ENCODE data around the gene DUS2.

Gene DUS2

DNA sequence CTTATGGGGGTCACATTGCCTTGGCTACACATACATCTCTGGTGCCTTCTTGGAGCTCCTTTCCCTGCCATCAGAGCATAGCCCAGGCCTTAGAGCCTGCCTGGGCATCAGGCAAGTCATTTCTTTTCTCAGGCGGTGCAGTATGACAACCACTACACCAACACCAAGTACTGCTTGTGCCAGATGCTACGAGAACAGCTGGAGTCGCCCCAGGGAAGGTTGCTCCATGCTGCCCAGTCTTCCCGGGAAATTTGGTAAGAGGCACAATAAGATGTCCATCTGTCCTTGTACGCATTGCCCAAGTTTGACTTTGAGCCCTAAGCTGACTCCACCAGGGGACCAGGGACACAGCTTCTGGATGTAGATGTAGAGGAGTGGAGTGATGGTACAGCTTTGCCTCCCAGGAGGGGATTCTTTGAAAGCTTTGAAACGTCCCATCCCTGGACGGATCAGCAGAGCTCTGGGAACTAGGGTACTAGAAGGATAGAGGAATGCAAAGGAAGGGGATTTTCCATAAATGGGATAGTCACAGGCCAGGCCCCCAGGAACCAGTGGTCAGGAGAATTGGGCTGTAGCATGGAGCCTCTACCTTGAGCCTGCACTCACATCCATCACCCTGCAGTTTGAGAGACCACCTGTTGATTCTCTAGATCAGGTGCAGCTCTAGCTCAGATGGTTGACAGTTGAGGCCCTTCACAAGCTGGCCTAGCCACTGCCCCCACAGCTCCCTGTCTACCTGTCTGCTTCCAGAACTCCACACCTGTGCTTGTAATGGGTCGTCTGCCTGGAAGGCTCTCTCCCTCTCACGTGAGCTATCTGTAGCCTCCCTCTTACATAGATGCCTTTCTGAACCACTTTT is 51.0 kb downstream of the DUS2 start:
- in situ Hi-C loops (cut with HindIII; ENCODE audit: low sequenced_read_pairs) = loop anchor here (10.0 kb wide), 1 partner anchor 69 kb away; no protein-coding TSS in a partner anchor

DNA sequence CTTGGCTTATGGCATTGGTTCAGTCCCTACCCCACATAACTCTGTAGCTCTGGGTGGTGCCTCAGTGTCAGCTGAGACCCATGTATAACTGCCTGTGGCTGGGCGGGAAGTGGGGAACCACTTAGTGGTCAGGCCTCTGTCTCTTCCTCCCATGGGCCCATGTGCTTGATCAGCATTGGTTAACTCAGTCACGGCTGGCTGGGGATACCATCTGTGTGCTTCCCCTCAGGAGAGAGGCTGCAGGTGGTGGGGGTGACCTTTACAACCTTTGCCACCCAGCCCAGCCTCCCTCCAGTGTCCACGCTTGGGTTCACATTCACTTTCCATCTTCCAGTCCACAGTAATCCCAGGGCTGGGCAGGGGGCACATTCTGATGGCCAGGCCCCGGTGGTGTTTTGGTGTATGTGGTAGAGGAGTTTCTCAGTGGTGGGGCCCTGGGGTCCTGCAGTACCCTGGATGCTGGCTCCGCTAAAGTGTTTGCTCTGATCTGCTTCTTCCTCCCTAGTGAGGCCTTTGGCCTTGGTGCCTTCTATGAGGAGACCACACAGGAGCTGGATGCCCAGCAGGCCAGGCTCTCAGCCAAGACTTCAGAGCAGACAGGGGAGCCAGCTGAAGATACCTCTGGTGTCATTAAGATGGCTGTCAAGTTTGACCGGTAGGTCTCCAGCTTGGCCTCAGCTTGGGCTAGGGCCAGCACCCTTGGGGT is 51.9 kb downstream of the DUS2 start:
- in situ Hi-C loops (cut with HindIII; ENCODE audit: low sequenced_read_pairs) = loop anchor here (10.0 kb wide), 1 partner anchor 70 kb away; no protein-coding TSS in a partner anchor

DNA sequence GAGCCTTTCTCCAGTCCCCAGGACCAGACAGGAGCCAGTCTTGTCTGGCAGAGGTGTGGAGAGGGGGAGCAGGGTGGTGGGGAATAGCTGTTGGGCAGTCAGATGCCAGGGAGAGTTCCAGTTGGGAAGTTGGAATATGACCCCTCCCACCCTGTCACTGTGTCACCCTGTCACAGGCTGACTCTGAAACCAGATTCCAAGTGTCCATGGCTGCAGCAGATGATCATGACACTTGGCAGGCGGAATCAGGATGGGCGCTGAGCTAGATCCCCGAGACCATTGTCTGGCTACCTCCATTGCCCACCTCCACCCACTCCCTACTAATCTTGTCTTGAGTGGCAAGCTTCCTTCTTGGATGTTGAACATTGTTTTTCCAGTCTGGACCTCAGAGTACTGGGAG is 52.9 kb downstream of the DUS2 start:
- in situ Hi-C loops (cut with HindIII; ENCODE audit: low sequenced_read_pairs) = loop anchor here (10.0 kb wide), 1 partner anchor 71 kb away; no protein-coding TSS in a partner anchor

DNA sequence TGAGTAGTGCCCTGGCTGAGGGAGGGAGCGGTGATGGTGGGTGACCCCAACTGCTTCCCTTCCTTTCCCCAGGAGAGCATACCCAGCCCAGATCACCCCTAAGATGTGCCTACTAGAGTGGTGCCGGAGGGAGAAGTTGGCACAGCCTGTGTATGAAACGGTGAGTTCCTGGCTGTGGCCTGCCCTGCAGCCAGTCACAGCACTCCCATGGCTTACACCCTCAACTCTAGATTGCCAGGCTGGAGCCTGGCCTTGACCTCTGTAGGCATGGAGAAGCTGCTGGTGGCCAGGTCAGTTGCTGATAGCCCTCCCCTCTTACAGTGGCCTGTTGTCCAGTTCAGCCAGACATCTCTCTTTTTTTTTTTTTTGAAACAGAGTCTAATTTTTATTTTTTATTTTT is 53.5 kb downstream of the DUS2 start:
- in situ Hi-C loops (cut with HindIII; ENCODE audit: low sequenced_read_pairs) = loop anchor here (10.0 kb wide), 1 partner anchor 72 kb away; no protein-coding TSS in a partner anchor

DNA sequence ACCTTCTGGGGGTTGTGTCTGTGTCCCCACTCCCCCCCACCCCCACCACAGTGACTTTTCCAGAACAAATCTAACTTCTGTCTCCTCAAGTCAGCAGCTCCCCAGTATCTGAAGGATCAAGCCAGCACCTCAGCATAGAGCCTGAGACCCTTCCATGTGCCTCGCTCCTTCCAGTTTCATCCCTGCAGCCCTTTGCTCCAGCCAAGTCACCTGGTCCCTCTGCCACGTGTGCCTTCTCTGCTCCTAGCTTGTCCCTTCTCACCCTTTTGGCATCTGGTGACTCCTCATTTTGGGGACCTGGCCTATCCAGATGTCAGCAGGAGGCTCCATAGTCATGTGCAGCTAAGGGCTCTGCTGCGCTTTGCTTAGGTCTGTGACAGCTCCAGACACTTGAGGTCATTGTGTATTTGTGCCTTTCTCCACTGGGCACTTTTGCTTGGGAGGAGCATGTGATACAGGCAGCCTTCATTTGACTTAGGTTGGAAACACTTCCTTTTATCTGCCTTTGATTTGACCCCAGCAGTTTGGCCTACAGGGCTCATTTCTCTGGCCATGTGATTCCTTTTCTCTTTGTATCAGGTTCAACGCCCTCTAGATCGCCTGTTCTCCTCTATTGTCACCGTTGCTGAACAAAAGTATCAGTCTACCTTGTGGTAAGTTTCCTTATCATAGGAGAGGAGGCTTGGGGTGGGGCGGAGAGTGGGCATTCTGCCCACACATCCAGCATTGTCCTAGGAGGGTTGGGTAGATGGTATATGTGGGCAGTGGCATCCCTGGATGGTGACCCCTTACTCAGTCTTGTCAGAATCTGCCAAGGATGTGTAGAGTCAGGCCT is 55.0 kb downstream of the DUS2 start:
- in situ Hi-C loops (cut with HindIII; ENCODE audit: low sequenced_read_pairs) = loop anchor here (10.0 kb wide), 1 partner anchor 73 kb away; no protein-coding TSS in a partner anchor

DNA sequence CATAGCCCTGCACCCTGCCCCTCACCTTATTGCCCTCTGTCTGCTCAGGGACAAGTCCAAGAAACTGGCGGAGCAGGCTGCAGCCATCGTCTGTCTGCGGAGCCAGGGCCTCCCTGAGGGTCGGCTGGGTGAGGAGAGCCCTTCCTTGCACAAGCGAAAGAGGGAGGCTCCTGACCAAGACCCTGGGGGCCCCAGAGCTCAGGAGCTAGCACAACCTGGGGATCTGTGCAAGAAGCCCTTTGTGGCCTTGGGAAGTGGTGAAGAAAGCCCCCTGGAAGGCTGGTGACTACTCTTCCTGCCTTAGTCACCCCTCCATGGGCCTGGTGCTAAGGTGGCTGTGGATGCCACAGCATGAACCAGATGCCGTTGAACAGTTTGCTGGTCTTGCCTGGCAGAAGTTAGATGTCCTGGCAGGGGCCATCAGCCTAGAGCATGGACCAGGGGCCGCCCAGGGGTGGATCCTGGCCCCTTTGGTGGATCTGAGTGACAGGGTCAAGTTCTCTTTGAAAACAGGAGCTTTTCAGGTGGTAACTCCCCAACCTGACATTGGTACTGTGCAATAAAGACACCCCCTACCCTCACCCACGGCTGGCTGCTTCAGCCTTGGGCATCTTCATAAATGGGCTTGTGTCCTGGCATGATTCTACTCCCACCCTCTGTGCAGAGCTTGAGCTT is 55.8 kb downstream of the DUS2 start:
- in situ Hi-C loops (cut with HindIII; ENCODE audit: low sequenced_read_pairs) = loop anchor here (10.0 kb wide), 1 partner anchor 74 kb away; no protein-coding TSS in a partner anchor

DNA sequence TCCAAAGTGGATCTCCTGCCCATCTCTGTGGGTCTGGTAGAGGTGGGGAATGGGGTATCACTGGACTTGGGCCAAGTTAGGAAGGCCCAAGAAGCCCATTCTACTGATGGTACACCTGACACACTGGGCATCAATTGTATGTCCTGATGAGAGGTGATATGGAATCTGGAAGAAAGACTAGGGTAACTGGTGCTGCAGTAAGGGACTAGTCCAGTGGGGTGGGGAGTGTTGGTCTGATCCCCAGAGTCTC is 56.2 kb downstream of the DUS2 start:
- in situ Hi-C loops (cut with HindIII; ENCODE audit: low sequenced_read_pairs) = loop anchor here (10.0 kb wide), 1 partner anchor 74 kb away; no protein-coding TSS in a partner anchor

DNA sequence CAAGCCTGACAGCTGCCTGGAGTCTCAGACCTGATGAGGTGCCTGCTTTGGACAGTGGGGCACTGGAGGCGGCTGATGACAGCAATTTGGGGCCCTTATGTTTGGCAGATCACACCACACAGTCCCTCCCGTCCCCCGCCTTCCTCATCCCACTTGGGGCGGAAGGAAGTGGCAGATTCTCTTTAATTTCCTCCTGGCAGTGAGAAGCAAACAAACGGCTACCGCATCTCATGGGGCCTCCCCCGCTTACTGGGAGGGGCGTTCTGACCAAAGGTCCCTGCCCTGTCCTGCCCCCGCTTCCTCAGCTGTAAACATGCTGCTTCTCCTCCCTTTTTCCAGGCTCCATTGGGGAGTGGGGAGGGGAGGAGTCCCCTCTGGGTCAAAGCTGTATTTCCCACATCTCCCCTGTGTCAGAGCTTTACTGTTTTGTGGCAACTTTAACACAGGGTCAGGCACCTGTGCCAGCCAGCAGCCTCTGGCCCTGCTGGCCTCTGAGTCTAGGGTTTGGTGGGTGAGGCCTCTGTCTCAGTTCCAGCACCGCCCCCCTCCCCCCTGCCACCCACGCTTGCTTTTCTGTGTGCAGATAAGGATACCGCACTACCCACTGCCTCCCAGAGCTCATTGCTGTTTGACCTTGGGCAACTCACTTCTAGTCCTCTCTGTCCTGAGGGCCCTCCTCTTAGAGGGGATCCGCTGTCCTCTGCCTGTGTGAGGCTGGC is 56.7 kb downstream of the DUS2 start:
- in situ Hi-C loops (cut with HindIII; ENCODE audit: low sequenced_read_pairs) = loop anchor here (10.0 kb wide), 1 partner anchor 75 kb away; no protein-coding TSS in a partner anchor

DNA sequence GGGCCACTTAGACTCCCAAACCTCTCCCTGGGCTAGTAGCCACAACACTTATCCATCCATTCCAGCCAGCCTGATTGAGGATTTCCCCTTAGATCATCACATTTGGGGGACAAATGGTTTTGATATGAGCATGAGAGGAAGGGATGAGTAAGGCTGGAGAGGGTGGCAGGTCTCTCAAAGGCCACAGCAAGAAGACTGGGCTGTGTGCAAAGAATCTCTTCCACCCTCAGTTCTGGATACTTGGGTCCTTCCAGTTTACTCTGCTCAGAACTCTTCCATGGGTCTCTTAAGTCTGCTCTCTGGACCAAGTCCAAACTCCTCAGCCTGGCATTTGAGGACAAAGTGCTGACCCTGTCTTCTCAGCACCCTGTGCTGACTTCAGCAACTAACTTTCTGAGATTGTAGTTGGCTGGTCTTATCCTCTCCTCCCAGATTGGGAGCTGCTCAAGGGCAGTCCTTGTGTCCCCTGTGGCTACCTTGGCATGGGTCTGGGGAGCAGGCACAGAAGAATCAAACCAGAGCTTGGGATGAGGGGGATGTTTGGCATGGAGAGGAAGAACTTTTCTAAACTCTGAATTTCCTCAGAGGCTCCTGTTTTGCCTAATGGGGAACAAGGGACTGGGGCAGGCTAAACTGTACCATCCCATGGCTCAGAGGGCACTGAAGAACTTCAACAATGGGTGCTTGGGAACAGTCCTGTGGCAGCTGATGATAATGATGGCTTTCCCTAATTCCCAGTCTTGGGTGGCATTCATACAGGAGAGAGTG is 59.0 kb downstream of the DUS2 start:
- in situ Hi-C loops (cut with HindIII; ENCODE audit: low sequenced_read_pairs) = no loop called here

DNA sequence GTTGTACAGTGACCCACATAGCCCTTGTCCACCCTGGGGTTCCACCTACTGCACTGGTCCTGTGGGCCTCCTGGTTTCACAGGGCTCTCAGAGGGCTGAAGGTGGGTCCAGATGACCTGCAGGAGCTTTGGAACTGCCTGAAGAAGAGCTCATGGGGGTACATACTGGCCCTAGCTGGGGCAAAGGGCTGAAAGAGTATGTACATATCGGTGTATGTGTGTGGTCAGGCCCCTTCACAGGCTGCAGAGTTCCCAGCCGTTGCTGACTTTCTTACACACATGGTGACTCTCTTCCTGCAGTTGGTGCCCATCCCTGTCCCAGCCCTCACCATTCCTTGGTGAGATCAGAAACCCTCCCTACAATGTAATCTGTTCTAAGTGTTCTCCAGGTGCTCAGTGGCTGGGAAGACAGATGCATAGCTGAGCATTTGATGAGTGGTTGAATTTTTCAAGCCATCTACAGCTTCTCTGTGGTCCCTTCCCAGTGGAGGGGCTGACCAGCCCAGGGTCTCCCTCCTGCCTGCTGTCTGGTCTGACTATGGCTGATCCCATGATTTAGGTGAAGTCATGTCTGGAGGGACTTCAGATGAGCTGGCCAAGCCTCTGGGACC is 59.6 kb downstream of the DUS2 start:
- in situ Hi-C loops (cut with HindIII; ENCODE audit: low sequenced_read_pairs) = no loop called here

DNA sequence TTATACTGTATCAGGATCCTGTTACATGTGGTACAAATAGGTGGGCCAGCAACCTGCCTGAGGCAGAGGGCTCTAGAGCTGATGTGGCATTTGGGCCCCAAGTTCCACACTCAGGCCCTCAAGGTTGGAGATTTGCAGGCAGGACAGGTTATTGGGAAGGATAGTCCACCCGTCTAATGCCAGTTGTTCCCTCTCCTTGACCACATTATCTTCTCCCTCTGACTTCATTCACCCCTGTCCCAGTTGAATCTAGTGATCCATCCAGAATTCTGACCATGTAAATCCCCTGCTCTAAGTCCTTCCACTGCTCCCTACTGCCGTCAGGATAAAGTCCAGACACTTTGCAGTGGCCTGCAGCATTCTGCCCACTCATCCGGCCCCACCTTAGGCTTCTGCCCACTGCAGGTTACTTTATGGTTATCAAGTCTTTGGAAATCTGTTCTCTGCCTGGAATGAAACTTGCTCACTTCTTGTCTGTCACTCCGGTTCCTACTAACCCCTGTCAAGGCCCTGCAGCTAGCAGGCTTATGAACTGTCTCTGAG is 60.2 kb downstream of the DUS2 start:
- in situ Hi-C loops (cut with HindIII; ENCODE audit: low sequenced_read_pairs) = no loop called here

DNA sequence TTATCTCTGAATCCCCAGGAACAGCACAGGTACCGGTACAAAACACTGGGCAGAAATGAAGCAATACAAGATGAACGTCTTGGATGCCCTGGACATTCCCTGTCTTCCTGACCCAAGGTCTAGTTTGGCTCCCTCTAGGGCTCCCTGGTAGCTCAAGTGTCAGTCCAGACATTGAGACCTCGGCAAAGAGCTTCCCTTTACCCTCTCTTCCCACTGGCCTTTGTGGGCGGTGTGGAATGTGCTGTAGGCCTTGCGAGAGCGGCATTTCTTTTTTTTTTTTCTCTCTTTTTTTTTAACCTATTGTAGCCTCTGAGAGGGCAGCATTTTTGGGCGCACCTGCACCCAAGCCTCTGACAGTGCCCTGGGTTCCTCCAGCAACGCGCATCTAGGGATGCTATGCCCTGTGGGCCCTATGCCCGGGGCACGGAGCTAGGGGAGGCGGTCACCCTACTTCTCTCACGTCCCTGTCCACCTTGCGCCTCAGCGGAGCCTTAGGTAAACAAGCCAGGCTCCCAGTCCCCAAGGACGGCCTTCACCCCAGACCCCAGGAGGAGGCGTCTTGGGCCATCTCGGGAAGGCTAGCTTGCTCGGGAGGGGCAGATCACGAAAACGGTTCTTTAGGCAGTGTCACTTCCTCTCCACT is 60.9 kb downstream of the DUS2 start:
- in situ Hi-C loops (cut with HindIII; ENCODE audit: low sequenced_read_pairs) = no loop called here

DNA sequence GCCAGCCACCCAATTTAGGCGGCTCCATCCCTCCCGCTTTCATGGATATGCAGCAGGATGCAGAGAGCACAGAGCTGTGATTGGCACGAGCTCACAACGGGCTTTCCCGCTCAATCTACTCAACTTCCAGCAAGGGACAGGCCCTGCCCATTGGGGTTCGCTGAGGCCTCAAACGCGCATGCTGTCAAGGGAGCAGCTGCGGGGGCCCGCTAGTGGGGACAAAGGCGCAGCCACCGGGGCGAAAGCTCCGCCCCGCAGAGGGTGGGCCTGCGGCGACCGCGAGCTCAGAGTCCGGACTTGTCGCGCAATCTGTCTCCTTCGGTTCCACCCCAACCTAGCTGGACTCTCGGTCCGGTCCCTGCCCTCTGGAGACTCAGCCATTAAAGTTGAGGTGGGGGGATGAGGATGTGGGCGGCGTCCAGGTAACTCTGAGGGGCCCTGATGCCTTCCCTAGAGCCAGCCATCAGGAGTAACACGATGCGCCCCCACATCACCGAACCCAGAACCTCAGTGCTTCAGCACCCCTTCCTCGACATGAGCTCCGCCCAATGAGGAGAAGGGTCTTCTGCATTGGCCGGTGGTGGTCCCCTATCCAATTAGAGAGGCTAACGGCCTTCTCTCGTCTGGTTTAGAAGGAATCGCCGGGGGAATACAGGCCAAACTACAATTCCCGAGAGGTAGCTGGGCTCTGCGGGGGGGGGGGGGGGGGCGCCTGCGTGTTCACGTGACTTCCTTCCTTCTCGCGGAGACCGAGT is 61.6 kb downstream of the DUS2 start:
- in situ Hi-C loops (cut with HindIII; ENCODE audit: low sequenced_read_pairs) = no loop called here

DNA sequence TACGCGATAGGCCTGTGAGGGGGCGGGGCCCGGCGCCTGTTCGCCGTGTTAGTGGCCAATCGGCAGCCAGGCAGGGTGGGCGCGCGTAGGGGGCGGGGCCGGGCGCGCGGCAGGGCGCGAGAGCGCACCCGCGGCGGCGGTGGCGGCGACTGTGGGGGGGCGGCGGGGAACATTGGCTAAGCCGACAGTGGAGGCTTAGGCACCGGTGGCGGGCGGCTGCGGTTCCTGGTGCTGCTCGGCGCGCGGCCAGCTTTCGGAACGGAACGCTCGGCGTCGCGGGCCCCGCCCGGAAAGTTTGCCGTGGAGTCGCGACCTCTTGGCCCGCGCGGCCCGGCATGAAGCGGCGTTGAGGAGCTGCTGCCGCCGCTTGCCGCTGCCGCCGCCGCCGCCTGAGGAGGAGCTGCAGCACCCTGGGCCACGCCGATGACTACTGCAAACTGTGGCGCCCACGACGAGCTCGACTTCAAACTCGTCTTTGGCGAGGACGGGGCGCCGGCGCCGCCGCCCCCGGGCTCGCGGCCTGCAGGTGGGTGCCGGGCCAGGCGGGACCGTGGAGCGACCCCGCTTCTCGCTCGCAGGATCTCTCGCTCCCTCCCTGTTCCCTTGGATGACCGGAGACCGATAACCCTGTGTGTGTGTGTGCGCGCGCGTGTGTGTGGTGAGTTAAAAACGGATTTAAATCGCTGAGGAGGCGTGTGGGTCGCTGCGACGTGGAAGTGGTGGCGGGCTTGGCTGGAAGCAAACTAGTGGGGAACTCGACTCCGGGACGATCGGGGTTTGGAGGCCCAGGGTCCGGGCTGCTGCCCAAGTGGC is 62.4 kb downstream of the DUS2 start, which contains the start of gene NFATC3:
NFATC3 (plus strand) TSS at position 112 of the 813 bp plus-strand sequence; CDS start at position 424, 312 bp downstream.
- in situ Hi-C loops (cut with HindIII; ENCODE audit: low sequenced_read_pairs) = no loop called here

DNA sequence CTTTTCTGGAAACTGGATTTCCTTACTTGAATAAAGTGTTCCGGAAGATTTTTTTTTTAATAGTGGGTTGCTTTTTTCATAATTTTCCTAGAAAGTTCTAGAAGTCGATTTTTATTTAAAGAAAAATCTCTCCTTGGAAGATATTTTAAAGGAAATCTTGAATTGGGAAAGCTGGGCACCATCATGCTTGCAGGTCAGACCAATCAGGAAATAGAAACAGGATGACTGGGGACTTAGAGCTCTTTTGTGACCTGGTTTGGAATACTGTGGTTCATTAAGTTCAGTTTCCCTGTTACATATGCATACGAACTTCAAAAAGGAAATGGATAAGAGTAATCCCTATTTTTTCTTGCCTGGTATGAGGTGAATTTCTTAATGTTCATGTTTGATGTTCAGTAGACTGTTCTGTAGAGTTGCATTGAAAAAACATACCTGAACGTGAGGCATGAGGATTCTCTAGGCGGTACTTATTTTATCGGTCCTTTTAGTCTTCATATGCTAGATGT is 63.3 kb downstream of the DUS2 start:
- in situ Hi-C loops (cut with HindIII; ENCODE audit: low sequenced_read_pairs) = no loop called here

DNA sequence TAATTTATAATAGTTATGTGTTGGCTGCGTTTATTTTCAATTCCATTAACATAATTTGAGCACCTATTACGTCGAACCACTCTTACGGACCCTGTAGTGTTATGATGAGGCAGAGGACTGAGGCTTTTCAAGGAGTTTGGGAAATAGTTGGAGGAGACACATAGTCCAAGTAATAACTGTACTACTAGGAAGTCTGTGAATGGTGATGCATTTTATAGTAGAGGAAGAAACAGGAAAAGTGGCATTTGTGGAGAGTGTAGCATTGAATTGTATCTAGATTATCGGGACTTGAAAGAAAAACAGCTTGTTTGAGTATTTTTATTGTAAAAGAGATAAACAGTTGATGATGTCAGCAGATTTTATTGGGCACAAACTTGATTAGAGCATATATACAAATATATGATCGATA is 63.8 kb downstream of the DUS2 start:
- in situ Hi-C loops (cut with HindIII; ENCODE audit: low sequenced_read_pairs) = no loop called here
